ENCODE data around the gene MED16.
A peak's percentile ranks its signal among the peaks of the same experiment; 100 is the strongest.
"Not testable (repeated sequence)": the region's sequence is repeated elsewhere in the genome, so short reads cannot be mapped to it uniquely, and the experiment has no call there.

MED16 gene

GRCh38 chr19:853614-854220 lies 39.3 kb downstream of the MED16 start:
- DNase-seq (ENCODE audit: low spot score): not testable (repeated sequence)

GRCh38 chr19:853014-853585 lies 39.9 kb downstream of the MED16 start:
- DNase-seq (ENCODE audit: low spot score): no peak

- DNase-seq (ENCODE audit: low spot score): no peak
Measured at GRCh38 chr19:852136-853013, 40.6 kb downstream of the MED16 start, which contains the start of gene ELANE. ELANE (plus strand) TSS chr19:852303; CDS start chr19:852329, 26 bp downstream.

GRCh38 chr19:850979-851335 lies 42.0 kb downstream of the MED16 start:
- no peak for DNase-seq (ENCODE audit: low spot score)

GRCh38 chr19:850221-850978 lies 42.6 kb downstream of the MED16 start:
- peak; percentile 21 for DNase-seq (ENCODE audit: low spot score)

- DNase-seq (ENCODE audit: low spot score): not testable (repeated sequence)
Measured at GRCh38 chr19:849195-849594, 43.8 kb downstream of the MED16 start.

- DNase-seq (ENCODE audit: low spot score): no peak
Measured at GRCh38 chr19:848386-848921, 44.5 kb downstream of the MED16 start.

- no peak for DNase-seq (ENCODE audit: low spot score)
Measured at GRCh38 chr19:845707-846521, 47.1 kb downstream of the MED16 start.

- DNase-seq (ENCODE audit: low spot score): no peak
Measured at GRCh38 chr19:844546-844971, 48.4 kb downstream of the MED16 start.

- no peak for DNase-seq (ENCODE audit: low spot score)
Measured at GRCh38 chr19:843836-844545, 49.0 kb downstream of the MED16 start.

GRCh38 chr19:843180-843835 lies 49.7 kb downstream of the MED16 start:
- DNase-seq (ENCODE audit: low spot score): no peak

GRCh38 chr19:842802-843179 lies 50.2 kb downstream of the MED16 start:
- not testable (repeated sequence) for DNase-seq (ENCODE audit: low spot score)

- no peak for DNase-seq (ENCODE audit: low spot score)
Measured at GRCh38 chr19:840519-841206, 52.3 kb downstream of the MED16 start, which contains the start of gene PRTN3. PRTN3 (plus strand) TSS chr19:840999; CDS start chr19:841009, 10 bp downstream.

GRCh38 chr19:835210-835810 lies 57.7 kb downstream of the MED16 start:
- no peak for DNase-seq (ENCODE audit: low spot score)

- DNase-seq (ENCODE audit: low spot score): no peak
Measured at GRCh38 chr19:834216-834615, 58.8 kb downstream of the MED16 start.

- DNase-seq (ENCODE audit: low spot score): no peak
Measured at GRCh38 chr19:831407-832369, 61.3 kb downstream of the MED16 start.

- DNase-seq (ENCODE audit: low spot score): no peak
Measured at GRCh38 chr19:829129-829758, 63.7 kb downstream of the MED16 start.
